GM18507 (cell line): Measurements from ENCODE around the gene ANKMY1.

Source experiments
- DNase-seq: peaks from one replicate; pipeline ENCODE4 v3.0.0; 2011; ENCODE audit warnings: low read depth; ENCODE audit not compliant: insufficient read length; ENCODE audit errors: extremely low spot score
- FAIRE-seq: peaks from 2 replicates; lab custom pipeline; 2011; peaks lifted over from hg19 to GRCh38; lab: Jason Lieb, UNC

The ANKMY1 gene

GRCh38 chr2:240584486-240585031 is 26.8 kb upstream of the ANKMY1 start:
- no peak for DNase-seq
- peak; percentile 99 for FAIRE-seq

GRCh38 chr2:240583774-240584173 is 26.0 kb upstream of the ANKMY1 start:
- no peak for DNase-seq
- FAIRE-seq = no peak

- FAIRE-seq = no peak
- no peak for DNase-seq
Observed at GRCh38 chr2:240582781-240583180, 25.0 kb upstream of the ANKMY1 start.

GRCh38 chr2:240581811-240582210 is 24.0 kb upstream of the ANKMY1 start:
- no peak for DNase-seq
- FAIRE-seq = no peak

GRCh38 chr2:240579771-240580614 is 22.2 kb upstream of the ANKMY1 start:
- FAIRE-seq (peak; percentile 92), DNase-seq (no peak)

GRCh38 chr2:240579071-240579762 is 21.4 kb upstream of the ANKMY1 start:
- DNase-seq = no peak
- no peak for FAIRE-seq

- DNase-seq = no peak
Observed at GRCh38 chr2:240578488-240578887, 20.7 kb upstream of the ANKMY1 start.

GRCh38 chr2:240578110-240578450 is 20.3 kb upstream of the ANKMY1 start:
- DNase-seq (no peak), FAIRE-seq (no peak)

More at GRCh38 chr2:240578488-240578887, 20.7 kb upstream of the ANKMY1 start:
- FAIRE-seq = no peak

GRCh38 chr2:240577281-240578109 is 19.7 kb upstream of the ANKMY1 start:
- no peak for DNase-seq
- FAIRE-seq = no peak

- FAIRE-seq = no peak
Observed at GRCh38 chr2:240576436-240577205, 18.8 kb upstream of the ANKMY1 start.

GRCh38 chr2:240576036-240576435 is 18.2 kb upstream of the ANKMY1 start:
- no peak for FAIRE-seq

More at GRCh38 chr2:240576436-240577205, 18.8 kb upstream of the ANKMY1 start:
- DNase-seq = no peak

GRCh38 chr2:240575101-240575965 is 17.5 kb upstream of the ANKMY1 start:
- no peak for FAIRE-seq
- no peak for DNase-seq

More at GRCh38 chr2:240576036-240576435, 18.2 kb upstream of the ANKMY1 start:
- DNase-seq = no peak

GRCh38 chr2:240574386-240575100 is 16.8 kb upstream of the ANKMY1 start:
- FAIRE-seq (no peak), DNase-seq (no peak)

GRCh38 chr2:240573516-240574385 is 16.0 kb upstream of the ANKMY1 start:
- no peak for DNase-seq
- FAIRE-seq = no peak

GRCh38 chr2:240573071-240573515 is 15.3 kb upstream of the ANKMY1 start:
- no peak for DNase-seq
- FAIRE-seq = no peak

- no peak for DNase-seq
- no peak for FAIRE-seq
Observed at GRCh38 chr2:240572141-240573031, 14.6 kb upstream of the ANKMY1 start.
